ENCODE data around the gene KRT10.

GRCh38 chr17:40854175-40854814, 31.9 kb upstream of the KRT10 start:
- TF ChIP-seq, protein P1, sequence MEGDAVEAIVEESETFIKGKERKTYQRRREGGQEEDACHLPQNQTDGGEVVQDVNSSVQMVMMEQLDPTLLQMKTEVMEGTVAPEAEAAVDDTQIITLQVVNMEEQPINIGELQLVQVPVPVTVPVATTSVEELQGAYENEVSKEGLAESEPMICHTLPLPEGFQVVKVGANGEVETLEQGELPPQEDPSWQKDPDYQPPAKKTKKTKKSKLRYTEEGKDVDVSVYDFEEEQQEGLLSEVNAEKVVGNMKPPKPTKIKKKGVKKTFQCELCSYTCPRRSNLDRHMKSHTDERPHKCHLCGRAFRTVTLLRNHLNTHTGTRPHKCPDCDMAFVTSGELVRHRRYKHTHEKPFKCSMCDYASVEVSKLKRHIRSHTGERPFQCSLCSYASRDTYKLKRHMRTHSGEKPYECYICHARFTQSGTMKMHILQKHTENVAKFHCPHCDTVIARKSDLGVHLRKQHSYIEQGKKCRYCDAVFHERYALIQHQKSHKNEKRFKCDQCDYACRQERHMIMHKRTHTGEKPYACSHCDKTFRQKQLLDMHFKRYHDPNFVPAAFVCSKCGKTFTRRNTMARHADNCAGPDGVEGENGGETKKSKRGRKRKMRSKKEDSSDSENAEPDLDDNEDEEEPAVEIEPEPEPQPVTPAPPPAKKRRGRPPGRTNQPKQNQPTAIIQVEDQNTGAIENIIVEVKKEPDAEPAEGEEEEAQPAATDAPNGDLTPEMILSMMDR (conservative IDR thresholded peaks at IDR 0.05; ENCODE audit: low read depth in 2 of 2) = no peak
- TF ChIP-seq, protein P2, sequence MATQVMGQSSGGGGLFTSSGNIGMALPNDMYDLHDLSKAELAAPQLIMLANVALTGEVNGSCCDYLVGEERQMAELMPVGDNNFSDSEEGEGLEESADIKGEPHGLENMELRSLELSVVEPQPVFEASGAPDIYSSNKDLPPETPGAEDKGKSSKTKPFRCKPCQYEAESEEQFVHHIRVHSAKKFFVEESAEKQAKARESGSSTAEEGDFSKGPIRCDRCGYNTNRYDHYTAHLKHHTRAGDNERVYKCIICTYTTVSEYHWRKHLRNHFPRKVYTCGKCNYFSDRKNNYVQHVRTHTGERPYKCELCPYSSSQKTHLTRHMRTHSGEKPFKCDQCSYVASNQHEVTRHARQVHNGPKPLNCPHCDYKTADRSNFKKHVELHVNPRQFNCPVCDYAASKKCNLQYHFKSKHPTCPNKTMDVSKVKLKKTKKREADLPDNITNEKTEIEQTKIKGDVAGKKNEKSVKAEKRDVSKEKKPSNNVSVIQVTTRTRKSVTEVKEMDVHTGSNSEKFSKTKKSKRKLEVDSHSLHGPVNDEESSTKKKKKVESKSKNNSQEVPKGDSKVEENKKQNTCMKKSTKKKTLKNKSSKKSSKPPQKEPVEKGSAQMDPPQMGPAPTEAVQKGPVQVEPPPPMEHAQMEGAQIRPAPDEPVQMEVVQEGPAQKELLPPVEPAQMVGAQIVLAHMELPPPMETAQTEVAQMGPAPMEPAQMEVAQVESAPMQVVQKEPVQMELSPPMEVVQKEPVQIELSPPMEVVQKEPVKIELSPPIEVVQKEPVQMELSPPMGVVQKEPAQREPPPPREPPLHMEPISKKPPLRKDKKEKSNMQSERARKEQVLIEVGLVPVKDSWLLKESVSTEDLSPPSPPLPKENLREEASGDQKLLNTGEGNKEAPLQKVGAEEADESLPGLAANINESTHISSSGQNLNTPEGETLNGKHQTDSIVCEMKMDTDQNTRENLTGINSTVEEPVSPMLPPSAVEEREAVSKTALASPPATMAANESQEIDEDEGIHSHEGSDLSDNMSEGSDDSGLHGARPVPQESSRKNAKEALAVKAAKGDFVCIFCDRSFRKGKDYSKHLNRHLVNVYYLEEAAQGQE (IDR thresholded peaks at IDR 0.05; ENCODE audit: unreplicated experiment) = no peak
- TF ChIP-seq POLR2AphosphoS5 (IDR thresholded peaks at IDR 0.05; ENCODE audit: low read depth) = no peak
- TF ChIP-seq EZH2 (IDR thresholded peaks at IDR 0.05; ENCODE audit: low read depth, unreplicated experiment) = no peak
- no peak for TF ChIP-seq STAT1 (IDR thresholded peaks at IDR 0.05; ENCODE audit: unreplicated experiment)
- no peak for TF ChIP-seq EZH2phosphoT487 (IDR thresholded peaks at IDR 0.05; ENCODE audit: unreplicated experiment)
- TF ChIP-seq ZNF114 (CRISPR knock-in tag; IDR thresholded peaks at IDR 0.05) = no peak
- no peak for TF ChIP-seq JUNB (IDR thresholded peaks at IDR 0.05; ENCODE audit: unreplicated experiment)
- no peak for TF ChIP-seq CREB1 (CRISPR knock-in tag; IDR thresholded peaks at IDR 0.05; ENCODE audit: low read depth)
- TF ChIP-seq ETS1 (IDR thresholded peaks at IDR 0.05) = no peak
